ENCODE results near the gene ZNF24.

The ZNF24 gene

DNA sequence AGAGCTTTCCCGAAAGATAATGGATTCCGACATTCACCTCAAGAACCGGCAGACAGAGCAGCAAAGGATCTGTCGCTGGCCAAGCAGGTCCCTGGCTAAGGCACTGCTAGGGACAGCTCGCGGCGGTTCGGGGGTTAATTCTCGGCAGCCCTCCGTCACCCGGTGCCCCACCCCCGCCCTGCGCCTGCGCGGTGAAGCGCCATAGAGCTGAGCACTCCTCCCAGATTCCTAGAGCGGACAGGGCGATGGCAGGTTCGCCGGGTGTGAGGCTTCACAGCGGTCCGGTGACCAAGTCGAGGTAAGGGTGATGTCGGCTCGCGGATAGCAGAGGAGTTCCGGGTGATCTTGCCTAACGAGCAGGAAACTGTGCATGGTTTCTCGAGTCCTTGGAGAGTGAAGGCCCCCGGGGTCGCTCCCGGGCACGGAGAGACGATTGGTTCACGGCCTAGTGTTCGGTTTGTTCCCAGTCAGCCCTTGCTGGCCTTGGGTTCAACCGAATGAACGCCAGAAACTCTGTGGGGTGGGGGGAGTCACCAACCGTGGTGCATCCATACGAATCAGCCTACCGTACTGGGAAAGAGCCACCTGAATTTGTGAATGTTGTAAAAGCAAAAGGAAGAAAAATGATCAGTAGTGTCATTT lies 54.0 kb downstream of the ZNF24 start, which contains the start of gene ZSCAN30:
Gene ZSCAN30 (minus strand): TSS at position 136 of the 642 bp plus-strand sequence. CDS start 25,877 bp downstream, outside the sequence.
- peak; percentile 94 for DNase-seq

DNA sequence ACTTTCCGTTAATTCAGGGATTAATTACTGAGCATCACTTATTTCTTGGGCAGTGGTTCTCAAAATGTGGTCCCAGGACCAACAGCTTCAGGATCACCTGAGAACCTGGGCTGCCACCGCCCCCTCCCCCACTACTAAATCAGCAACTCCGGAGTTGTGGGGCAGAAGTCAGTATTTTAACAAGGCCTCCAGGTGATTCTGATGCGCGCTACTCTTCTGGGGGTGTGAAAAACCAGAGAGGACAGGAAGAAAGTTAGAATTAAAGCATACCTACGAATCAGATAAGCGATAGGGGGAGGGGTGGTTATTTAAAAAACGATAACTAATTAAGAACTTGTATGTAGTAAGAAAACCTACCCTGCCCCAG lies 54.5 kb downstream of the ZNF24 start:
- peak; percentile 17 for DNase-seq

DNA sequence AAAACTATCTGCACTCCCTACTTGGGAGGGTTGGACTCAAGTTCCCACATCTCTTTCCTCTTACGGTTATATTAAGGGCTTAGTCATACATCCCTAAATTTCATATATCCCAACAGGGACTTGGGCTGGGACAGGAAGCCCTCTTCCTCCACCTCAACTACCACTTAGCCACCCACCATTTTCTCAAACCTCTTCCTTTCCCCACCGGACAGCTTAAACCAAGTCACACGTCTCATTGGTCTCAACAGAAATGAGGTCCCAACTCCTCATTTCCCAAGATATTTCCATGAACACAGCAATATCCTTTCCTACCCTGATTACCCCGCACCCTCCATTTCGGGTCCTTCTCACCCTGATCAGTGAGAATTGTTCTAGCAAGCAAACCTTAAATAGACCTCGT lies 54.9 kb downstream of the ZNF24 start:
- no peak for DNase-seq

DNA sequence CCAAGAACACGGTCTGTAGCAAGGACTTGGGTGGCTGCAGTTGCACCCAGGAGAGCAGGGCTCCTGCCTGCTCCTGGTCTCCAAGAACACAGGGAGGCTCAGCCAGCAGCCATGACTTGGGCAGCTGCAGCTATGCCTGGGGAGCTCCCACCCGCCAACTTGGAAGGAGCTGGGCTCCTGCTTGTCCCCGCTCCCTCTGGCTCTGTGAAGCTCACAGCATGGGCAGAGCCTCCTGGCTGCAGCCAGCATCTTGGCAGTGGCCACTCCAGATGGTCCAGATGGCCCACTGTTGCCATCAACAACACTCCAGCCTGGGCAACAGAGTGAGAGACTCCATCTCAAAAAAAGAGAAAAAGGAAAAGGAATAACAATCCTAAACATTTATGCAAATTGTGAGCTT lies 59.4 kb downstream of the ZNF24 start:
- DNase-seq = no peak

DNA sequence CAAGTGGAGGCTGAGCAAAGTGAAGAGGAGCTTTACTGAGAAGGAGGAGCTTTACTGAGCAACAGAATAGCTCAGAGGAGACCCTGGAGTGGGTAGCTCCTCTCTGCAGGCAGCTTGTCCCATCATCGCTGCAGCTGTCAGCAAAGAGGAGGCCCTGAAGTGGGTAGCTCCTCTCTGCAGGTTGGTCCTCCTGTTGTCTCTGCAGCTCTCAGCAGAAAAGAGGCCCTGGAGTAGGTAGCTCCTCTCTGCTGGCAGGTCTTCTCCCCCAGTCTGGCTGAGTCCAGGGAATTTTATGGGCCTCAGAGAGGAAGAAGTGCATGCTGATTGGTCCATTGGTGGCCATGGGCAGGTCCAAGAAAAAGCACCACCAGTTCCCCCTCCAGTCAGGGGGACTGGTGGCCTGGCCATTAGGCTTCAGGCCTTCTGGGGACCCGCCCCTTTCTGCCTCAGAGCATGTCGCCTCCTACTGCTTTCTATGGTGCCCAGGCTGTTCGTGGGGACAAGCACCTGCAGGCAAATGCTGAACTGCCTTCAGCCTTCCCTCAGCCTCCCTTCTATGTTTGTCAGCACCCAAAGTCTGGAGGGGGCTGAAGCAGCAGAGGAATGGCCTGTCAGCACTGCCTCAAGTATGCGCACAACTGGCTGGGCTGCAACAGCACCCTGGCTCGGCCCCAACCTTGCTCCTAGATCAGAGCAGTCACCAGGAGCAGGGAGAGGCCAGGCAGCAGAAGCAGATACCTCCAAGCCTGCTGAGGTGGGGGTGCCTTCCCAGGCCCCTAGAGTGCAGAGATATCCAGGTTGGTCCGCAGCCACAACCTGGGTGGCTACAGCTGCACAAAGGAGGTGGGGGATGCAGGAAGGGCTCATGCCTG lies 60.1 kb downstream of the ZNF24 start:
- DNase-seq = no peak

DNA sequence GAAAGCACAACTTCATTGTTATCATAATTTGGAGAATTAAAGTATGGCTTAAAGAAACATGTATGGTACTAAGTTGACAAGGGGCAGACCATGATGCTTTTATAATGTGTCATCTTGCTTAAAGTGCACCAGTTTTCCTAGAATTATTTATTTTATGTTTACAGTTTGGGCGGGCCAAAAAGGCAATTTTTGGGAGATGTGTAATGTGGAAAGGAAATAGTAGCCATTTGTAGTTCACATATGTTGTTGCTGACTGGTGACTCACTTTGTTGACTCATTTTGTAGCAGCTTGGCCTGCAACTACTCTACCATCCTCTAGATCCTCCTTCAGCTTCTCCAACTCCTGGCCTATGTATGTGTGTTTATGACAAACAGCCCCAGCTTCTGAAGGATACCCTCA lies 61.9 kb downstream of the ZNF24 start:
- DNase-seq = no peak

Data from activated gamma-delta T cell treated with Interleukin-2 at 50 U/mL for 16 hours (primary cell).